AG09309 (cell line): Measurements from ENCODE around the gene FAM149B1.

Experiments
- DNase-seq: peaks from one replicate; pipeline ENCODE4 v3.0.0-alpha.2; 2010; ENCODE audit warnings: low read depth
- H3K4me3 ChIP-seq: 2 replicates; pipeline ENCODE4 v1.5.1; 2011; ENCODE audit warnings: mild to moderate bottlenecking, low read depth, low read length, moderate library complexity; ENCODE audit not compliant: control insufficient read depth
- CTCF ChIP-seq: IDR thresholded peaks from 2 replicates; pipeline ENCODE4 v1.5.1; 2011; ENCODE audit warnings: mild to moderate bottlenecking, low read depth, low read length, inconsistent platforms; ENCODE audit not compliant: insufficient read depth, control insufficient read depth; ENCODE audit errors: missing control alignments

FAM149B1 gene

GRCh38 chr10:73220989-73221388 lies 53.1 kb downstream of the FAM149B1 start:
- H3K4me3 ChIP-seq = no peak overlapping the region
- no peak for TF ChIP-seq CTCF
- DNase-seq = no peak

- DNase-seq = no peak
- TF ChIP-seq CTCF = no peak
- no peak overlapping the region for H3K4me3 ChIP-seq
Observed at GRCh38 chr10:73225518-73225917, 57.6 kb downstream of the FAM149B1 start.

GRCh38 chr10:73226663-73227062 lies 58.7 kb downstream of the FAM149B1 start:
- TF ChIP-seq CTCF = no peak
- DNase-seq = no peak
- H3K4me3 ChIP-seq = no peak overlapping the region

GRCh38 chr10:73228247-73228646 lies 60.3 kb downstream of the FAM149B1 start:
- no peak overlapping the region for H3K4me3 ChIP-seq
- no peak for DNase-seq
- TF ChIP-seq CTCF = no peak

GRCh38 chr10:73229567-73229966 lies 61.6 kb downstream of the FAM149B1 start:
- no peak for DNase-seq
- no peak overlapping the region for H3K4me3 ChIP-seq
- no peak for TF ChIP-seq CTCF

- H3K4me3 ChIP-seq = no peak overlapping the region
- peak; percentile 8 for TF ChIP-seq CTCF
- no peak for DNase-seq
Observed at GRCh38 chr10:73232887-73233286, 65.0 kb downstream of the FAM149B1 start.

GRCh38 chr10:73233883-73234282 lies 66.0 kb downstream of the FAM149B1 start:
- no peak for TF ChIP-seq CTCF
- no peak for DNase-seq
- H3K4me3 ChIP-seq = no peak overlapping the region
